Left cardiac atrium (tissue), 4 donors: ENCODE data around the gene FKTN. TPM values are rescaled to one million over a fixed set of nuclear protein-coding genes. Genes with fewer than 3 reads are reported as not detected.

Source experiments
- ATAC-seq, 2 donors: fragments of 200-7000 bp; cut with Tn5 transposase; one replicate each; pipeline ENCODE4 v1.9.1; 2020; ENCODE audit warnings: mild to moderate bottlenecking in 2 of 2, moderate library complexity in 2 of 2
- DNase-seq: peaks from one replicate; pipeline ENCODE4 v3.0.0-alpha.2; 2020
- intact Hi-C, 2 donors: fragments of 100-400 bp; cut with DNase I; formaldehyde crosslinking; loops; one replicate each; pipeline versions ENCODE4 v1.14.1 to v1.15.1; 2022 to 2023
- total RNA-seq, 2 donors: library from RNA; stranded (reverse); fragmentation: NEBNext Ultra II Directional; extraction: Animal tissue kit (Norgen Biotek cat#: 25700); gene quantifications; one replicate each; pipeline ENCODE4 v1.2.1, GENCODE V29; 2021
- donor health status: DM: no; HTN: yes; CAD: no.
- donor health status: DM: no; HTN: yes; CAD: no; lungs with severe emphysema.
- donor health status: DM: yes; HTN: yes; CAD: no.
- donor health status: Dilated cardiomyopathy.

Gene FKTN
- total RNA-seq, 2 donors from 2014 or later, result 9.3 to 10.2 TPM

GRCh38 chr9:105608721-105609598 lies 51.0 kb downstream of the FKTN start:
- DNase-seq (no peak), ATAC-seq (no peak)

GRCh38 chr9:105621001-105621400 lies 63.1 kb downstream of the FKTN start:
- intact Hi-C loops, result no loop called here
- no peak for DNase-seq
- ATAC-seq, result no peak

More at GRCh38 chr9:105608721-105609598, 51.0 kb downstream of the FKTN start:
- intact Hi-C loops, result loop anchor here in 1 of 2 donors (2.0 kb wide), 1 partner anchor 110 kb away; no protein-coding TSS in a partner anchor

- intact Hi-C loops, result no loop called here
- no peak for ATAC-seq
- no peak for DNase-seq
Observed at GRCh38 chr9:105625088-105625487, 67.2 kb downstream of the FKTN start.

GRCh38 chr9:105632807-105633206 lies 74.9 kb downstream of the FKTN start:
- intact Hi-C loops, result no loop called here
- DNase-seq (no peak), ATAC-seq (no peak)

GRCh38 chr9:105633411-105633810 lies 75.5 kb downstream of the FKTN start:
- ATAC-seq (no peak), DNase-seq (no peak)
- intact Hi-C loops, result no loop called here

- ATAC-seq, result no peak
- DNase-seq, result no peak
- intact Hi-C loops, result no loop called here
Observed at GRCh38 chr9:105636331-105636730, 78.4 kb downstream of the FKTN start.

- DNase-seq (no peak), ATAC-seq (no peak)
- intact Hi-C loops, result no loop called here
Observed at GRCh38 chr9:105637787-105638395, 80.0 kb downstream of the FKTN start.

GRCh38 chr9:105639936-105640335 lies 82.0 kb downstream of the FKTN start:
- DNase-seq (no peak), ATAC-seq (no peak)
- intact Hi-C loops, result no loop called here

GRCh38 chr9:105643795-105644194 lies 85.9 kb downstream of the FKTN start:
- DNase-seq, result no peak
- no peak for ATAC-seq
- intact Hi-C loops, result no loop called here

- DNase-seq (no peak), ATAC-seq (no peak)
- intact Hi-C loops, result no loop called here
Observed at GRCh38 chr9:105646879-105647594, 89.1 kb downstream of the FKTN start.

- intact Hi-C loops, result no loop called here
- DNase-seq, result no peak
- no peak for ATAC-seq
Observed at GRCh38 chr9:105647595-105648349, 89.8 kb downstream of the FKTN start.

GRCh38 chr9:105651806-105652205 lies 93.9 kb downstream of the FKTN start:
- intact Hi-C loops, result no loop called here
- ATAC-seq (no peak), DNase-seq (no peak)

- intact Hi-C loops, result loop anchor here (2.0 to 5.0 kb wide), 2 partner anchors 61 to 62 kb away; no protein-coding TSS in a partner anchor
- peak; percentile 30 for DNase-seq
- ATAC-seq, result peak; percentile 87 to 91
Observed at GRCh38 chr9:105656131-105656921, 98.4 kb downstream of the FKTN start.

GRCh38 chr9:105658351-105658750 lies 100.4 kb downstream of the FKTN start:
- intact Hi-C loops, result loop anchor here in 1 of 2 donors (5.0 kb wide), 1 partner anchor 59 kb away; no protein-coding TSS in a partner anchor
- ATAC-seq (no peak), DNase-seq (no peak)

GRCh38 chr9:105661011-105661410 lies 103.1 kb downstream of the FKTN start:
- DNase-seq (no peak), ATAC-seq (no peak)
- intact Hi-C loops, result no loop called here

GRCh38 chr9:105662184-105663104 lies 104.5 kb downstream of the FKTN start, which contains the start of gene TAL2:
Gene TAL2 (plus strand): TSS chr9:105662457. CDS start chr9:105662497, 40 bp downstream.
- no peak for ATAC-seq
- intact Hi-C loops, result no loop called here
- no peak for DNase-seq

- ATAC-seq, result no peak
- intact Hi-C loops, result no loop called here
- no peak for DNase-seq
Observed at GRCh38 chr9:105663914-105664313, 106.0 kb downstream of the FKTN start.
